Testis (tissue), 2 donors: ENCODE measurements around the gene FBXL7.

Experiments used
- CTCF ChIP-seq, 3 experiments: fragments of 450-650 bp in 2 of 3; fragments of 200-600 bp in 1 of 3; sonication (generic) in 1 of 3; IDR thresholded peaks; one replicate each; pipeline ENCODE4 v1.5.1; 2016 to 2019; ENCODE audit warnings: antibody characterized with exemption in 3 of 3, mild to moderate bottlenecking in 2 of 3, moderate library complexity in 1 of 3
- POLR2A ChIP-seq: fragments of 450-650 bp; IDR thresholded peaks from one replicate; pipeline ENCODE4 v1.6.1; 2017; ENCODE audit warnings: antibody characterized with exemption, mild to moderate bottlenecking, moderate library complexity

DNA sequence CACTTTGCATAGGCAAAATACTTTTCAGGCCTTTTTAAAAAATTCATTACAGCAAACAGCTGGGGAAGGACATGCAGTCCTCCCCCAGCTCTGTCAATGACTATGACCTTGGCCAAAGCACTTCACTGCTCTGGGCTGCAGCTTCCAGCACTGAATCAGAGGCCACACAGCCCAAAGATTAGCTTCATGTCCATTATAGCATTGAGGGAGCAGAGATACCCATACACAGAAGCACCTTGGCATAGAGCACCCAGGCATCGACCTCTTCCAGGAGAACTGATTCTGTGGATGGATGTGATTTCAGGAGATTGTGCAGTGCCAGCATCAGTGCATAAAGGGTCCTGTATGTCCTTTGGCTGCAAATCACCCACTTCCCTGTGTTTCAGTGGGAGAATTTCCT, 437.7 kb downstream of the FBXL7 start:
- TF ChIP-seq POLR2A = no peak
- TF ChIP-seq CTCF (IDR thresholded peaks at IDR 0.05) = no peak
